GM21528 (cell line): Measurements from ENCODE around the gene WNT5A.

Experiments used
- ATAC-seq: cut with Tn5 transposase; IDR thresholded peaks from one replicate; pipeline ENCODE4 v1.9.1; 2021; ENCODE audit warnings: mild to moderate bottlenecking, moderate library complexity; ENCODE audit not compliant: unreplicated experiment, low FRiP score

WNT5A gene

GRCh38 chr3:55482496-55483195 is 4.5 kb downstream of the WNT5A start:
- ATAC-seq, result no peak

DNA sequence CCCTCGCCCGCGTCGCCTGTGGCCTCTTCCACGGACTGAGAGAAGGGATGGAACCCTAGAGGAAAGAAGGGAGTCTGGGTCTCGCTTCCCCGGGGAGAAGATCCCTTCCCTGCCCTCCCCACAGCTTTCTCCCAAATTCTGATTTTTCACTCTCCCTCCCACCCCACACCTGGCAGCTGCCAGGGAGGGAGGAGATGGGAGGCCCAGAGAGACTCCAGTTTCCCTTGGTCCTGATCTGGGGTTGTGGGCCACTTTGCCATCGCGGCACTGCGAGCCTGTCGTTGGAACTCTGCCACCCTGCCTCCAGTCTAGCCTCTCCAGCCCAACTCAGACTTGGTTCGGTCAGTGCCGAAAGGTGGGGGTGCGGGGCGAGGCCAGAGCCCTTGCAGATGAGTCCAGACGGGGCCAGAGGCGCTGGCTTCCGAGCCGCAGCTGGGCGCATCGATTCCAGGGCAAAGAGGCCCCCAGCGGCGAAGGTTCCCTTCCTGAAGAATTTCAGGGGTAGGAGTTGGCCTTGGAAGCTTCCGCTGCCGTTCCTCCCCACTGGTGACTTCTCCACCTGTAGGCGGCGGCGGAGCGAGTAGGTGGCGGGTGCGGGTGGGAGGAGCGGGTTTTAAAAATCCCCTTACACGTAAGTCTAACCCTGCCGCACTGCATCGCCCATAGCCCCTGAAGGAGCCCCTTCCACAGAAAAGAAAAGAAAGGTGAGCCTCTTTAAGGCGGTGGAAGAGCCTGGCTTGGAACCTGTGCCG is 5.2 kb downstream of the WNT5A start:
- no peak for ATAC-seq

GRCh38 chr3:55480911-55481743 is 6.0 kb downstream of the WNT5A start:
- no peak for ATAC-seq

- no peak for ATAC-seq
These were observed 9.5 kb downstream of the WNT5A start for GRCh38 chr3:55477306-55478303.

DNA sequence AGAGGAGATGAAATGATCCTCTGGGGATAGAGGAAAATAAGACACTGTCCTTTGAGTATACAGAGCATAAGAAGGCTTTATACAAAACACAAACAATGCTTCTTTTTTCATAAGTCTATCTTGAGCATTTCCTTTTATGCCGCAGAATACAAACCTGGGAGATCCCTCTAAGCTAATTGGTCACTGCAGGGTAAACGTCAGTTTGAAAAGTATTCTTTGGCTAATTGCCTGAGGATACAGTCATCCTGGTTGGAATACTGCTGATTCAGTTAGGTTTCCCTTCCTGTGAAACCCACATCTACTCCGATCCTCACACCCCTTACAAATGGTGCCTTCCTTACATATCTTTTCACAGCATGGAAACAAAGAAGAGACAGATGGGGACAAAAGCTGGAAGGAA is 10.6 kb downstream of the WNT5A start:
- ATAC-seq, result no peak

GRCh38 chr3:55474213-55474632 is 12.9 kb downstream of the WNT5A start:
- no peak for ATAC-seq

DNA sequence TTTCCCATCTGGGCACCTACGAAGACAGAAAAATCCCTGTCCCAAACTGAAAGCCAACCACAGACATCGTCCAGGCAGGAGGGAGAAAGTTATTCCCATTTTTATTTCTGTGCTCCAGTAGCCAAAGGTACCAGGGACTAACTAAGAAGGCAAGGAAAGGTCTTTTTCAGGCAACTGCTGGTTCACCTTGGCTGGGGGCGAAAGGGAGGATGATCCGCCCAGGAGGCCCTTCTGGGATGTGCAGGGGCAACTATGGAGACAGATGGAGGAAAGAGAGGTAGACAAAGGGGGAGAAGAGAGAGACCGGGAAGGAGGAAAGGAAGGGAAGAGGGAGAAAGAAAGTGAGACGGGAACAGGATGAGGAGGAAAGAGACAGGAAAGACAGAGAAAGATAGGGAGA is 13.3 kb downstream of the WNT5A start:
- no peak for ATAC-seq

DNA sequence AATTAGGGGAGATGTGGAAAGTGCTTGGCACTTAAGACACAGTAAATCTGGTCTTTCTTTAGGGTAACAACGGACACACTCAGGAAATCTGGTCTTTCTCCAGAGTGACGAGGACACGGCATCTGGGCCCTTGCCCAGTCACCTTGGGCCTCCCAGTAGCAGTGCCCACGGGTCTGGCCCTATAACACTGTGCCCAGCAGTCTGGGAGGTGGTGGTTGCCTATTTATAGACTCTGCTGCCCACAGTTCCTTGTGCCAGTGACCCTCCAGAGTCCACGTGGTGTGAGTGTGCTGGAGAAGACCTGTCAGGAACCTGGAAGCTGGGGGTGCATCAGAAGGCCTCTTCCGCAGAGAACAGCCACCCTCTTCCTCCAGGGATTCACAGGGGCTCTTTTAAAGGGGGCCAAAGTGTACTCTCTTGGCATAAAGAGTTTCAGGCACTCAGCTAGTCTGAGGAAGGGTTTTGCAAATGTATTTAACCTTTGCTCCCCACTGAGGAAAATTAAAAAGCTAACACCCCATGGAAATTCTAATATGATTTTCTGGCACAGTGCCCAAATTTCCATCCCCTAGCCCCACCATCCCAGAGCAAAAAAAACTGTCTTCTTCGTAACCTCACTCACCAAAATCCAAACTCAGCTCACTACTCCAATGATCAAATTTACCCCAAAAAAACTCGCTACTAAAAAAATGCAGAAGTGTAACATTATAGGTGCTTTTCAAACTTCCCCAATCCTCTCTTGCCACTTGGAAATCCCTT is 15.4 kb downstream of the WNT5A start:
- ATAC-seq, result no peak

DNA sequence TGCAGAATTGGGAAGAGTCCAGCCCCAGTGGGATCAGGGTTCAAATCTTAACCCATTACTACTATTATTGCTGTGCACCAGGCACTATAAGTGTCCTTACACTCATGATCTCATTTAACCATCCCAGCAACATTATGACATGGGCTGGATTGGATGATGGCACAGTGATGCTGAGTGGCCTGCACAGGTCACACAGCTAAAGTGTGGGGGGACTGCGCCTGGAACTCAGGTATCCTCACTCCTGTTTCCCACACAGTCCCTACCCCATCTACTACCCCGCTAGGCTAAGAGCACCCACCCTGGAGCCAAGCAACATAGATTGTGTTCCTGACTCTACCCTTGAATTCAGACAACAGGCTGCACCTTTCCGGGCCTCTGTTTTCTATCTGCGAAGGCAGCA is 16.0 kb downstream of the WNT5A start:
- no peak for ATAC-seq

DNA sequence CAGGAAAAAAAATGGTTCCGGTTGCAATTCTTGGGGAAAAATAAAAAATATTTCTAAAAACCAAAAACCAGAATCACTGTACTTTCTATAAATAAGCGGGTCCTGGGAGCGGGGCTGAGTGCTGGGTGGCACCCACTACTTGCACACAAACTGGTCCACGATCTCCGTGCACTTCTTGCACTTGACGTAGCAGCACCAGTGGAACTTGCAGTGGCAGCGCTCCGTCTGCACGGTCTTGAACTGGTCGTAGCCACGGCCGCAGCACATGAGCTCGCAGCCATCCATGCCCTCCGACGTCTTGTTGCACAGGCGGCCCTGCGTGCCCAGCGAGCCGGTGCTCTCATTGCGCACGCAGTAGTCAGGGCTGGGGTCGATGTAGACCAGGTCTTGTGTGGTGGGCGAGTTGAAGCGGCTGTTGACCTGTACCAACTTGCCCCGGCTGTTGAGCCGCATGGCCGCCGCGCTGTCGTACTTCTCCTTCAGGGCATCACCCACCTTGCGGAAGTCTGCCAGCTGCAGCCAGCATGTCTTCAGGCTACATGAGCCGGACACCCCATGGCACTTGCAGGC is 17.1 kb downstream of the WNT5A start:
- no peak for ATAC-seq

DNA sequence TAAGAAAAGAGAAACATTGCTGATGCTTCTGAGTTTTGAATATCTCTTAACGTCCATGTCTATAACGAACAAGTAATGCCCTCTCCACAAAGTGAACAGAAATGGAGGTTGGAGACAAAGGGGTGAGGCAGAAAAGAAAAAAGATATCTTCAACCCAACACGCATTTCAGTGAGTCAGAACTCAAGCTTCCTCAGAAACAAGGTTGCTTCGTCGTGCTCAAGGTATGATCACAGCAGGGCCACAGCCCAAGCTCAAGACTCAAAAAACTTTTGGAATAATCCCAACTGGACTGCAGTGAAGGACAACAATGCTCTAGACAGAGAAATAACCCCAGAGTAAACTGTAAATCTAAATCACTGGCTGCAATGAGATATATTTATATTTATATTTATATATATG is 18.9 kb downstream of the WNT5A start:
- ATAC-seq, result no peak

DNA sequence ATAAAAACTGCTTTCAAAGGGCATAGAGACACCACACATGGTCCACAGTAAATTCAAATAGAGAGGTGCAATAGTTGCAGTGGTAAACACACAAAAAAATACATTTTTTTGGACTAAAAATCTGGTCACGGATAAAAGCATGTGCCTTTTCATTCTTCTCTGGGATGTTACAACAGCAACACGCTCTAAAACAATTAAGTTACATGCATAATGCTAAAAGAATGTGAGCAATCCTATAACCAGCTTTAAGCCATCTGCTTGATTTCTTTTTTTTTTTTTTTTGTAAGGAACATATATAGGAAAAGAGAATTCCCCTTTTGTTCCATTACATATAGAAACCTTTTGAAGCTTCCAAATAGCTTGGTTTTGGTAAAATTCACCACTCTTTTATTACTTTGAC is 20.0 kb downstream of the WNT5A start:
- no peak for ATAC-seq

- no peak for ATAC-seq
These were observed 20.6 kb downstream of the WNT5A start for GRCh38 chr3:55466526-55466925.

- no peak for ATAC-seq
These were observed 25.2 kb downstream of the WNT5A start for GRCh38 chr3:55461896-55462295.

DNA sequence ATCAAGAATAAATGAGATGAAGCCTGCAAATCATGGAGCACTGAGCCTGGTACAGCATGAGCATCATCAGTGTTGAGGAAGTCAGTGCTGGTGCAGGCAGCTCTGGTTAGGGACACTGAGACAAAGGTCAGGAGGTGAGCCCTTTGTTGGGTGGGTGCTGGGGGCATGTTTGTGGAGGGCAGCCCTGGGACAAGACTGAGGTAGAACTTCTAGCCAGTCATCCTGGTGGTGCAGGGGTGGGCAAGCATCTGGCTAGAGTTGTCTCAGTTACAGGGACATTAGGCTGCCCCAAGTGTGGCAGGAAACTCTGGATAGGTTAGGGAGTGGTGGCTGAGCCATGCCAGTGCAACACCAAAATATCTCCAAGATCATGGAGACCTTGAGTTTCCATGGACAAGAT is 27.3 kb downstream of the WNT5A start:
- ATAC-seq, result no peak

GRCh38 chr3:55458181-55458790 is 28.8 kb downstream of the WNT5A start:
- no peak for ATAC-seq

DNA sequence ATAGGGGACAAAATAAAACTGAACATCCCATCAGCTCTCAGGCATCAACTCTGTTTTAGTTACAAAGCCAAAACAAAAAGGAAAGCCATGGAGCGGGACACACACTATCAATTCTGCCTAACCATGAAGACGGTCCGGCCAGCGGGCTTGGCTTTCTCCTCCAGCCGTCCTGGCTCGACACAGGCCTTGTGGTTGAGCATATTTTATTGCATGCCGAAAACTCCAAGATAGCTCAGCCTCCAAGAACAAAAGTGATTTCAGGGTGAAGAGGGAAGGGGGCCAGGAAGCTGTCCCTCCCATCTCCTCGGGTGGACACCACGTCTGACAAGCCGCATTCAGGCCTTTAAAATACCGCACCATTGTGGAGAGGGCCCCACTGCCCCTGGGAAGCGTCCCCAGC is 31.2 kb downstream of the WNT5A start:
- ATAC-seq, result no peak

DNA sequence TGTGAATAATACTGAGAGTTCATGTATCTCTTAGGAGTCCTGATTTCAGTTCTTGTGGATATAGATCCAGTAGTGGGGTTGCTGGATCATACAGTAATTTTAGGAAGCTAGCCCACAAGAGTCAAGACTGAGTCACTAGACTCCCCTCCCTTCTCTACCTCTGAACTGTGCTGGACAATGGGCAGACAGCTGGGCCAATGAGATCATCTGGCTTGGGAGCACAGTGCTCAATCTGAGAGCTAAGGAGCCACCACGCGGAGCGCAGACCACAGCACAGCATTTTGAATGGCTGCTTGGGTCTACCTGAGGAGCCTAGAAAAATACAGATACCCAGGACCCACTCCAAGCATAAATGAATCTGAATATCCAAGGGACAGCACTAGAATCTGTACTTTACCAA is 32.5 kb downstream of the WNT5A start:
- no peak for ATAC-seq
